Stimulated activated CD4-positive, alpha-beta T cell treated with anti-CD3 and anti-CD28 coated beads, Interleukin-4, amount 100 ng/mL, for 48 hours (primary cell): Measurements from ENCODE around the gene GH1.
A peak's percentile ranks its signal among the peaks of the same experiment; 100 is the strongest.
"Not testable (repeated sequence)": the region's sequence is repeated elsewhere in the genome, so short reads cannot be mapped to it uniquely, and the experiment has no call there.

ENCODE experiments used
- DNase-seq, 2 donors: peaks; one replicate each; pipeline ENCODE4 v3.0.0-alpha.2; 2020; ENCODE audit warnings: low read depth in 2 of 2

Gene GH1

DNA sequence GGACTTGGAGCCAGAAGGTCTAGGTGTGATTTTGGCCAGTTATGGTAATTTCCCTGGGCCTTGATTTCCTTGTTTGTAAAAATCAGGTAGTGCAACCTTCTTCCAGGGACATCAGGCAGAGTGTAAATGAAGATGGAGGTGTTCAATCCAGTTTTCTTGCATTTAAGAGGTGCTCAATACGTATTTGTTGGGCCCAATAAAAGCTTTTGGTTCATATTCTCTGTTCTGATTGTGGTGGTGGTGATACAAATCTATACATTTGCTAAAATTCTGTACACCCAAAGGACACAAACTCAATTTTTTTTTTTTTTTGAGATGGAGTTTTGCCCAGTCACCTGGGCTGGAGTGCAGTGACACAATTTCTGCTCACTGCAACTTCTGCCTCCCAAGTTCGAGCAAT lies 7.5 kb upstream of the GH1 start:
- no peak for DNase-seq

DNA sequence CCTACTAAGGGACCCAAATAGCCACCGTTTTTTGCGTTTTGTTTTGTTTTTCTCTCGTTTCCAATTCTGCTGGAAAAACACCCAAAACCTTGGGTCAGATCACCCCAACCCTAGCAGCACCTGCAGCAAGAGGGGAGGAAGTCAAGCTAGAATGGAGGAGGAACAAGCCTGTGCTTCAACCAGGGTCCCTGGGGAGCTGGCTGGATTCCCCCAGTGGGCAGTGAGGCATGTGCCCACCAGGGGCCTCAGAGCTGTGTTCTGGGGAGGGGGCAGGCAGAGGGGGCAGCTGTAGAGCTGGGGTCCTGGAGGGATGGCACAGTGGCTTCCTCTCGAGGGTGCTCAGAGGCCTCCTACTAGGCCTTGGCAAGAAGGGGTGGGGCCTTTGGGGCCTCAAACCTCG lies 7.0 kb upstream of the GH1 start:
- no peak for DNase-seq

DNA sequence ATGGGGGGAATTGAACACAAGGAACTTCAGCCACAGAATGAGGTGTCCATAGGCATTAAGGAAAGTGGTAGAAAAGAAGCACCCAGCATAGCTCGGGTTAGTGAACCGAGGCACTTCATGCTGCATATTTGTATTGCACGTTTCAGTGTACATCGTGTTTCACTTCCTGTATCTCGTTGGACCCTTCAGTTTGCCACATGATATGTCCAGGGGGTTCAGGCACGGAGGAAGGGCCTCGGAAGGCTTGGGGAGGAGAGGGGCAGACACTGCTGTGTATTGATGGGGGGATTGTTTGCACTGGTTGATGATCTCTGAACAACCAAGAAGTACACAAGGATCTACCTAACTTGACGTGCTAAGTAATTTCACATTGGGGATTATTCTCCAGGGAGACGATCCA lies 3.8 kb upstream of the GH1 start:
- DNase-seq = not testable (repeated sequence)

DNA sequence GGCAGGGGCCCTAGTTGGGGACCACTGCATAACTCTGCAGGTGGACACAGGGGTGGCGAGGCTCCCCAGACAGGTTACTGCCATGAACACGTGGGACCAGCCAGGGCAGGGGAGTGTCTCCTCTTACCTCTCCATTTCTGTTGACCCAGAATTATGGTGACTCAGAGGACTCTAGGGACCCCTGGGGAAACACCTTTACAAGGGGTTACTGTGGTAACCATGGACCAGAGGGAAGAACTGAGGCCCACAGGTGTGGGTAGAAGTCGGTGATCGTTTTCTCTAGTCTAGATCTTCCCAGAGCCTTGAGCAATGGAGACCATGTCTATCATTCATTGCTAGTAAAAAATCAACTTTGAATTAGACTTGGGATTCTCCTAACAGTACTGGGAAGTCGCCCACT lies 2.1 kb upstream of the GH1 start:
- not testable (repeated sequence) for DNase-seq

DNA sequence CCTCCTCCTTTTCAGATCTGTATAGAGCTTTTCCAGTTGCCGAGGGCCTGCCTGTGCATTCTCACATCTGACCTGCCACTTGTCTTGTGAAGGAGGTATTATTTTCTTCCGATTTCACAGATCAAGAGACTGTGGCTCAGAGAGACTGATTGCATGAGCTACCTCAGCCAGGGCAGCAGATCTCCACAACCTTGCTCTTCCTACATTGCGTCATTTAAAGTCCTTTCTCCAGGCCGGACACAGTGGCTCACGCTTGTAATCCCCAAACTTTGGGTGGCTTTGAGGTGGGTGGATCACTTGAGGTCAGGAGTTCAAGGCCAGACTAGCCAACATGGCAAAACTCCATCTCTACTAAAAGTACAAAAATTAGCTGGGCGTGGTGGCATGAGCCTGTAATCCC lies 1.4 kb upstream of the GH1 start:
- not testable (repeated sequence) for DNase-seq

DNA sequence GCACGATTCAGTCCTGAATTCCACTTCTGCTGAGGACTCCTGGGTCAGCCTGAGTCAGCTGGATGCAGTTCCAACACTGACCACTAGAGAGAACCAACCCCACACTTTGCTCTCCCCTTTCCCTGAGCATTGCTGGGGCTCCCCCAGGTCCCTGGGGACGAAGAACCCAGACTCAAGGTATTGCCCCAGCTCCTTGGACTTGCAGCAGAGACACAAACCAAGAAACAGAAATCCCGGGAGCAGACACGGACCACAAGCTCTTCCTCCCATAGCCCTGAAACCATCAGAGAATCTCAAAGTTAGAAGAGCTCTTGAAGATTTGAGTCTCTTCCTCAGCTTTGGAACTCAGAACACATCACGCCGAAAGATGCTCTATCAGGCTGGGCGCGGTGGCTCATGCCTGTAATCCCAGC lies 678 bp upstream of the GH1 start:
- peak; percentile 62 to 68 for DNase-seq

DNA sequence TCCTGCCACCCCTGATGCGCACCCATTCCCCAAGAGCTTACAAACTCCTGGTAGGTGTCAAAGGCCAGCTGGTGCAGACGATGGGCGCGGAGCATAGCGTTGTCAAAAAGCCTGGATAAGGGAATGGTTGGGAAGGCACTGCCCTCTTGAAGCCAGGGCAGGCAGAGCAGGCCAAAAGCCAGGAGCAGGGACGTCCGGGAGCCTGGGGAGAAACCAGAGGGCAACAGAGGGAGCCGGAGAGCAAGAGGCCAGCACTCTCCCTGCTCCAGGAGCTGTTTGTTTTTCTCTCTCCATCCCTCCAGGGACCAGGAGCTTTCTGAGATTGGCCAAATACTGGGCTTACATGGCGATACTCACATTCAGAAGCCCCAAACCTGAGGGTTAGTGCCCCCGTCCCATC lies 334 bp downstream of the GH1 start:
- no peak for DNase-seq

DNA sequence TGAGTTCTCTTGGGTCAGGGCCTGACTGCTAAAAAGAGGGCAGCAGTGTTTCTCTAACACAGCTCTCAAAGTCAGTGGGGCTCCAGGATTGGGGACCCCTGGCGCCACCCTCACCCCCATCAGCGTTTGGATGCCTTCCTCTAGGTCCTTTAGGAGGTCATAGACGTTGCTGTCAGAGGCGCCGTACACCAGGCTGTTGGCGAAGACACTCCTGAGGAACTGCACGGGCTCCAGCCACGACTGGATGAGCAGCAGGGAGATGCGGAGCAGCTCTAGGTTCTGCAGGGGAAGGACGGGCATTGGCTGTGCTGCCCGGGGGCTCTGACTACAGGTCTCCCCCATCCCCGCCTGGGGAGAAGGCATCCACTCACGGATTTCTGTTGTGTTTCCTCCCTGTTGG lies 993 bp downstream of the GH1 start:
- DNase-seq = no peak

DNA sequence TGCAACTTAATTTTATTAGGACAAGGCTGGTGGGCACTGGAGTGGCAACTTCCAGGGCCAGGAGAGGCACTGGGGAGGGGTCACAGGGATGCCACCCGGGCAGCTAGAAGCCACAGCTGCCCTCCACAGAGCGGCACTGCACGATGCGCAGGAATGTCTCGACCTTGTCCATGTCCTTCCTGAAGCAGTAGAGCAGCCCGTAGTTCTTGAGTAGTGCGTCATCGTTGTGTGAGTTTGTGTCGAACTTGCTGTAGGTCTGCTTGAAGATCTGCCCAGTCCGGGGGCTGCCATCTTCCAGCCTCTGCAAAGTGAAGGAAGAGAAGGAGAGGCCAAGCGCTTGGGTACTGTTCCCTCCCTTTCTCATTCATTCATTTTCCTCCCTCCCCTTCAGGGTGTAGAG lies 1.4 kb downstream of the GH1 start:
- not testable (repeated sequence) for DNase-seq

DNA sequence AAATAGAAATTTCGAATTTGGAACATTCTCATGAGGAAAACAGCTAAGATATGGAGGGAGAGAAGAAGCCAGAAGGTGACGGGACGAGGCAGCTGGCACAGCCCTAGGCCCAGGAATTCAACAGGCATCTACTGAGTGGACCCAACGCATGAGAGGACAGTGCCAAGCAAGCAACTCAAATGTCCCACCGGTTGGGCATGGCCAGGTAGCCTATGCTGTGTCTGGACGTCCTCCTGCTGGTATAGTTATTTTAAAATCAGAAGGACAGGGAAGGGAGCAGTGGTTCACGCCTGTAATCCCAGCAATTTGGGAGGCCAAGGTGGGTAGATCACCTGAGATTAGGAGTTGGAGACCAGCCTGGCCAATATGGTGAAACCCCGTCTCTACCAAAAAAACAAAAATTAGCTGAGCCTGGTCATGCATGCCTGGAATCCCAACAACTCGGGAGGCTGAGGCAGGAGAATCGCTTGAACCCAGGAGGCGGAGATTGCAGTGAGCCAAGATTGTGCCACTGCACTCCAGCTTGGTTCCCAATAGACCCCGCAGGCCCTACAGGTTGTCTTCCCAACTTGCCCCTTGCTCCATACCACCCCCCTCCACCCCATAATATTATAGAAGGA lies 2.0 kb downstream of the GH1 start:
- DNase-seq = no peak

DNA sequence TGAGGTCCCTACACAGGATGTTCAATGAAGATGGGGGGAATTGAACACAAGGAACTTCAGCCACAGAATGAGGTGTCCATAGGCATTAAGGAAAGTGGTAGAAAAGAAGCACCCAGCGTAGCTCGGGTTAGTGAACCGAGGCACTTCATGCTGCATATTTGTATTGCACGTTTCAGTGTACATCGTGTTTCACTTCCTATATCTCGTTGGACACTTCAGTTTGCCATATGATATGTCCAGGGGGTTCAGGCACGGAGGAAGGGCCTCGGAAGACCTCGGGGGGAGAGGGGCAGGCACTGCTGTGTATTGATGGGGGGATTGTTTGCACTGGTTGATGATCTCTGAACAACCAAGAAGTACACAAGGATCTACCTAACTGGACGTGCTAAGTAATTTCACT lies 2.9 kb downstream of the GH1 start:
- DNase-seq = not testable (repeated sequence)

DNA sequence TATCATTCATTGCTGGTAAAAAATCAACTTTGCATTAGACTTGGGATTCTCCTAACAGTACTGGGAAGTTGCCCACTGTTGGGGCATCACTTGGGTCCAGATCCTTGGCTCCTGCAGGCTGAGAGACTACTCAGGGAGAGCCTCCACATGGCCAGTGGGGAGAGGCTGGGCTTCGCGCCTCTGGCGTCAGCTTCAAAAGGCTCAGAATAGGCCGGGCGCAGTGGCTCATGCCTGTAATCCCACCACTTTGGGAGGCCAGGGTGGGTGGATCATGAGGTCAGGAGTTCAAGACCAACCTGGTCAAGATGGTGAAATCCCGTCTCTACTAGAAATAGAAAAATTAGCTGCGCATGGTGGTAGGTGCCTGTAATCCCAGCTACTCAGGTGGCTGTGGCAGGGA lies 4.2 kb downstream of the GH1 start:
- DNase-seq = no peak

DNA sequence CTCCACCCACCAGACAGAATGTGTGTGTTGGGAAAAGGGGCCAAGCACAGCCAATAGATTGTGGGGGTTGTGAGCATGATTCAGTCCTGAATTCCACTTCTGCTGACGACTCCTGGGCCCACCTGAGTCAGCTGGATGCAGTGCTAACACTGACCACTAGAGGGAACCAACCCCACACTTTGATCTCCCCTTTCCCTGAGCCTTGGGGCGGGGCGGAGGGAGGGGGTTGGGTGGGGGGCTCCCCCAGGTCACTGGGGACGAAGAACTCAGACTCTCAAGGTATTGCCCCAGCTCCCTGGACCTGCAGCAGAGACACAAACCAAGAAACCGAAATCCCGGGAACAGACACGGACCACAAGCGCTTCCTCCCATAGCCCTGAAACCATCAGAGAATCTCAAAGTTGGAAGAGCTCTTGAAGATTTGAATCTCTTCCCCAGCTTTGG lies 7.0 kb downstream of the GH1 start:
- DNase-seq = peak; percentile 49 to 63

DNA sequence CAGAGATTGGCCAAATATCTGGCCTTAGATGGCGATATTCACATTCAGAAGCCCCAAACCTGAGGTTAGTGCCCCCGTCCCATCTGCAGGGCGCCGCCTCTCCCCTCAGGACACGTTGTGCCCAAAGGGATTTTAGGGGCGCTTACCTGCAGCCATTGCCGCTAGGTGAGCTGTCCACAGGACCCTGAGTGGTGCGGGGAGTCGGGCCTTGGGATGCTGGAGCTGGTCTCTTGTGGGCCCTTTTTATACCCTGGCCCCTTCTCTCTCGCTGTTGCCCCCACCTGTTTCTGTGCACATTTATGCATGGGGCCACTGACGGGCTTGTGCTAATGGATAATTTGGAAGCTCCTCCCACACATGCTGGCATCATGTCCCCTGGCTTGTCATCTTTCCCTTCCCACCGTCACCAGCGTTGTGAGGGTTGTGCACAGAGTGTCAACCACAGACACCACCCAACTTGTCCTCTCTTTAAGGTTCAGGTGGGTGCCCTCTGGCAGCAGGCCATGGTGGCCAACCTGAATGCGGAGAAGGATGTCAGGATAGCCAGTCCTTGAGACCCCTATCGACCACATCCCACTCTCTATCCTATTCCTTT lies 7.5 kb downstream of the GH1 start, which contains the start of gene CSHL1:
Gene CSHL1 (minus strand): TSS at position 218 of the 595 bp plus-strand sequence. CDS start 62 bp downstream, at position 156.
- no peak for DNase-seq

DNA sequence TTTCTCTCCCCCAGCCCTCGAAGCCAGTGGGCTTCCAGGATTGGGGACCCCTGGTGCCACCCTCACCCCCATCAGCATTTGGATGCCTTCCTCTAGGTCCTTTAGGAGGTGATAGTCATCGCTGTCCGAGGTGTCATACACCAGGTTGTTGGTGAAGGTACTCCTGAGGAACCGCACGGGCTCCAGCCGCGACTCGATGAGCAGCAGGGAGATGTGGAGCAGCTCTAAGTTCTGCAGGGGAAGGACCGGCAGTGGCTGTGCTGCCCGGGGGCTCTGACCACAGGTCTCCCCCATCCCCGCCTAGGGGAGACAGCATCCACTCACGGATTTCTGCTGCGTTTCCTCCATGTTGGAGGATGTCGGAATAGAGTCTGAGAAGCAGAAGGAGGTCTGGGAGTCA lies 8.5 kb downstream of the GH1 start:
- DNase-seq = no peak

DNA sequence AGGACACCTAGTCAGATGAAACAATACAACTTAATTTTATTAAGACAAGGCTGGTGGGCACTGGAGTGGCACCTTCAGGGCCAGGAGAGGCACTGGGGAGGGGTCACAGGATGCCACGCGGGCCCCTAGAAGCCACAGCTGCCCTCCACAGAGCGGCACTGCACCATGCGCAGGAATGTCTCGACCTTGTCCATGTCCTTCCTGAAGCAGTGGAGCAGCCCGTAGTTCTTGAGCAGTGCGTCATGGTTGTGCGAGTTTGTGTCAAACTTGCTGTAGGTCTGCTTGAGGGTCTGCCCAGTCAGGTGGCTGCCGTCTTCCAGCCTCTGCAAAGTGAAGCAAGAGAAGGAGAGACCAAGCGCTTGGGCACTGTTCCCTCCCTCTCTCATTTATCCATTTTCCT lies 9.1 kb downstream of the GH1 start:
- DNase-seq = not testable (repeated sequence)

DNA sequence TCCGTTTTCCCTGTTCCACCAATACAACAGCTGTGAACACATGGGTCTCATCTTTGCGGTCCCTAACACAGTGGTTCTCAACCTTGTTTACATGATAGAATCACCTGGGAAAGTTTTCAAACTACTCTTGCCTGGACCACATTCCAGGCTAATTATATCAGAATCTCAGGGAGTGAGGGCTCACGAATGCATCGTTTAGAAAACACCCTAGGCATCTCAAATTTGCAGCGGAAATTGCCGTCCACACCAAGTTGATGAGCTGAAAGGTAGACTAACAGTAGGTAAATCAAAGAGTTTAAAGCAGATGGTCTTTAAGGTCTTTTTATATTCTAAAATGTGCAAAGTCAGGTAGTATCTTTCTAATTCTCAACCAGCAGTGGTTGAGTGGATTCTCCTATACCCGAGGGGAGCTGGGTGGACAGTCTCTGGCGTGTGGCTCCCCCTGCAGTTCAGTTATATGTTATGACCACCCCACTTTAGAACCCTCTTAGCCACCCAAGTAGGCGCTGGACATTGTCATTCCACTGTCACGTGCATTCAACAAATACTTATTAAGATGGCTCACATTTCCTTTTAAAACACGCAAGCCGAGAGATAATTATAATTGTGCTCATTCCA lies 11.4 kb downstream of the GH1 start:
- not testable (repeated sequence) for DNase-seq

DNA sequence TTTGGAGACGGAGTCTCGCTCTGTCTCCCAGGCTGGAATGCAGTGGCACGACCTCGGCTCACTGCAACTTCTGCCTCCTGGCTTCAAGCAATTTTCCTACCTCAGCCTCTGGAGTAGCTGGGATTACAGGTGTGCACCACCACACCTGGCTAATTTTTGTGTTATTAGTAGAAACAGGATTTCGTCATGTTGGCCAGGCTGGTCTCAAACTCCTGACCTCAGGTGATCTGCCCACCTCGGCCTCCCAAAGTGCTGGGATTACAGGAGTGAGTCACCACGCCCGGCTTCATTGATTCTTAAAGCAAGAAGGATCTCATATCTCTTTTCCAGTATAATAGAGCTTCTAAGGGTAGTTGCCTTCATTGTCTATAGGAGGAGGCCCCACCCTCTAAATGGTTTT lies 13.8 kb downstream of the GH1 start:
- DNase-seq = not testable (repeated sequence)

DNA sequence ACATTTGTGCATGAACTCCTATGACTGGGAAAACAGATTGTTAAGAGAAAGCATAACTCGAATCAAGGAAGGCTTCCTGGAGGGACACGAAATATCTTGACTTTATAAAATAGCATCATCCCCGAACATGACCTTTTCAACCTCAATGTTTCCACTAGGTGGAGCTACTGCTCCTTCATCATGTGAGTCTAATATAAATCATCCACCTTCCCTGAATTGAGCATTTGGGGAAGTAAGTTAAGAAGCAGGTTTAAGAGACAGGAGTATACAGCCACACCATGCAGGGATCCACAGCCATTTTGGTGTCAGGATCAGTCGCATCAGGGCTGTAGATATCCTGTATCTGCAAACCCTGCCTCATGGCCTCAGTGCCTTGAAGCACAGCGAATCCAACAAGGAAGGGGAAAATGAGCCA lies 14.8 kb downstream of the GH1 start:
- not testable (repeated sequence) for DNase-seq

DNA sequence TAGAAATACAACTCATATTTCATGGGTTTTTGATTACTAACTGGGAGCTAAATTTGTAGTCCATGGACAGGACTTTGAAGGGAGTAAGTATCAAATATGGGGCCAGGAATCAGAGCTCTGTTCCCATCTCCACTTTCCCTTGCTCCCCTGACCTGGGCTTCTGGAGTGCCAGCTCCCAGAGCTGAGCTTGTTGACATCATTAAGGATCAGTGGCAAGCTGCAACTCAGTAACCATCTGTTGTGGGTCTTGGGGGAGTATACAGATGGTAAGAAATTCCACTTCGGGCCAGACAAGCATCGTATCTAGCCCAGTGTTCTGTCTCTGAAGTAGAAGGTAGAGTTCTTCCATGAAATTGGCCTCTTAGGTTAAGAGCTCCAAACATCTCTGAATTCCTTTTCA lies 16.7 kb downstream of the GH1 start:
- DNase-seq = not testable (repeated sequence)

DNA sequence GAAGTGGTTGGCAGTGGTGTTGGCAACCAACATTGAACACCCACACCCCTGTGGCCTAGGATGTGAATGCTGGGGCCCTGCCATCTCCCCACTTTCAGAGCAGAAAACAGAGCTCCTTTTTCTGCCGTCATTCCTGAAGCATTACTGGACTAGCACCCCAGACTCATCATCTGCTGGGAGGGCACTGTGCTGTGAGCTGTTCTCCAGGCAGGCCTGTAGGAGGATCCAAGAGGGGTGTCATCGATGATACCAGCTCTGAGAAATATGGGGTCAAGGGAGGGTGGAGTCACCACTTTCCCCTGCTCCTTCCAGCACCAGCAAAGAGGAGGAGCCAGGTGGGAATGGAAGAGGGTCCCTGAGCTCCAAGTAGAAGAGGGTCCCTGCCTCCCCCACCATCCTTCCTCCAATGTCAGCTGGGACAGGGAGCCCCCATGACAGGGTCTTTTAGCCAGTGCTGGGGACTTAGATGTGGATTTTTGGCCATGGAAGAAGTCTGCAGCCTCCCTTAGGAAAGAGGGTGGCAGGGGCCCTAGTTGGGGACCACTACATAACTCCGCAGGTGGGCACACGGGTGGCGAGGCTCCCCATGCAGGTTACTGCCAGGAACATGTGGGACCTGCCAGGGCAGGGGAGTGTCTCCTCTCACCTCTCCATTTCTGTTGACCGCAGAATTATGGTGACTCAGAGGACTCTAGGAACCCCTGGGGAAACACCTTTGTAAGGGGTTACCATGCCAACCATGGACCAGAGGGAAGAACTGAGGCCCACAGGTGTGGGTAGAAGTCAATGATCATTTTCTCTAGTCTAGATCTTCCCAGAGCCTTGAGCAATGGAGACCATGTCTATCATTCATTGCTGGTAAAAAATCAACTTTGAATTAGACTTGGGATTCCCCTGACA lies 19.5 kb downstream of the GH1 start:
- DNase-seq = peak in 1 of 2 donors; percentile 31
